Activated CD8-positive, alpha-beta memory T cell treated with anti-CD3 and anti-CD28 coated beads, Interleukin-2, amount 50 U/mL, for 1 hour (primary cell): Measurements from ENCODE around the gene BCAS1.
"Not testable (repeated sequence)": the region's sequence is repeated elsewhere in the genome, so short reads cannot be mapped to it uniquely, and the experiment has no call there.

Source experiments
- DNase-seq: peaks from one replicate; pipeline ENCODE4 v3.0.0-alpha.2; 2020; ENCODE audit errors: extremely low read depth

BCAS1 gene

DNA sequence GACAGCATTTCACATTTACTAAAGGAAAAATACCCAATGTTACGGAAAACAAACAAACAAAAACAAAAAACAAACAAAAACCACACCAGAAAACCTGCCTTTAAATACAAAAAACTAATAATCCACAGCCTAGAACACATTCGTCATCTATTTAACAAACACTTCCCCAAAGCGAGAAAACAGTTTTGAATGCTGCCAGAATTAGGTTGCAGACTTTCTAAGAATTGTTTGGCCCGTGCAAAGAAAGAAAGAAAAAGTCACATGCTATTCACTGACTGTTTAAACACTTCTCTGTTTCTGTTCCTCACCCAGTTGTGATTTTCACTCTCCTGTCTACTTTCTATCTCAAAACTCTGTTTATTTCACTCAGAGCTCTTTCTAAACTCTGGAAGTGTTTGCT, 52.5 kb downstream of the BCAS1 start:
- no peak for DNase-seq

DNA sequence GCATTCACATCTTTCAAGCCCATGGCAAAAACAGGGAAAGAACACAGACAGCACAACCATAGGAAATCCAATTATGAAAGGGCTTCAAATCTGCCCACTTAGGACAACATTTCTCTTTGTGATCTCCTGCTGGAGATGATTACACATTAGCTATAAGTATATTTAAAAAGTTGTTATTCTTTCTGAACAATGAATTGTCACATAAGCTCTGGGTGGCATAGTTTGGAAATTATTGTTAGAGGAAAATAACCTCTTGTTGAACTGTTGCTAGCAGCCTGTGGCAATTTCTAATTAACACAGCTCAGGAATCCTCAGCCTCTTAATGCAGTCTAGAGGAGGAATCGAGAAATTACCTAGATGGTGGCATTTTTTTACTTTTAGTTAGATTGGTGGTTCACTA, 54.9 kb downstream of the BCAS1 start:
- no peak for DNase-seq

DNA sequence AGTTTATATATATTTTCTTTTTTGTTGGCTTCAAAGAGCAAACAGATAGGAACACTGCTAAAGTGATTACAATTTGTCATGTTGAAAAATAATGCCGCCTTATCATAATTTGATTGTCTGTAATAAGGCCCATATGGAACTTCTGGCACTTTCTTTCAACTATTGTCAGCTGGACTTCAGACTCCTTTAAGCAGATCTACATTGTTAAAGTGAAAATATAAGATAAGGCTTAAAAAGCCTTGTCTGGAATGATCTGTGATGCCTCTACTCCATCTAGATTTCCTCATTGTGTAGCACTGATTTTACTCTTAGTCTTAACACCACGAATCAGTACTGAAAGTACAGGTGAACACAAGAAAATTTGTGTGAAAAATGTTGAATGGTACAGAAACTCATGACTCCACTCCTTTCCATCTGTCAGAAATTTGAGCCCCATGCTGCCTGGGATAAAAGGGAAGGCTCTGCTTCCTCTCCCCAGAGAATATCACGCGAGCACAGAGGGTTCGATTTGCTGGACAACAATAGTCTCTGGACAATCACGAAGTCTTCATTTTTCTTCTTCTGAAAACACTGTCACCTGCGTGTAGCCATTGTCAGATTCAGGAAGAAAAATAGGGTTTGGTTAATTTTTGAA, 56.0 kb downstream of the BCAS1 start:
- no peak for DNase-seq

DNA sequence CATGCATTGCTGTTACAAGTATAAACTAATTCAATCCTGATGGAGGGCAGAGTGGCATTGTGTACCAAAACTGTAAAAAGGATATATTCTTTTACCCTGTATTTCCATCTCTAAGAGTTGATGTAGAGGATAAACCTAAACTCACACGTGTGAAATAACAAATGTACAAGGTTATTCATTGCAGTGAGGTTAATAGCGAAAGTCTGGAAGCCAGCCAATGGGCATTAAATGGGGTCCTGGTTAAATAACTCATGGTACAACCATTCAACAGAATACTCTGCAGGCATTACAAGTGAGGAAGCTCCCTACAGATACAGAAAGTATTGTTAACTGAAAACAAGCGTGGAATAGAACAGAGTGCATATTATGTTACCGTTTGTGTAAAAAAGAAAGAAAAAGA, 56.9 kb downstream of the BCAS1 start:
- DNase-seq = no peak

DNA sequence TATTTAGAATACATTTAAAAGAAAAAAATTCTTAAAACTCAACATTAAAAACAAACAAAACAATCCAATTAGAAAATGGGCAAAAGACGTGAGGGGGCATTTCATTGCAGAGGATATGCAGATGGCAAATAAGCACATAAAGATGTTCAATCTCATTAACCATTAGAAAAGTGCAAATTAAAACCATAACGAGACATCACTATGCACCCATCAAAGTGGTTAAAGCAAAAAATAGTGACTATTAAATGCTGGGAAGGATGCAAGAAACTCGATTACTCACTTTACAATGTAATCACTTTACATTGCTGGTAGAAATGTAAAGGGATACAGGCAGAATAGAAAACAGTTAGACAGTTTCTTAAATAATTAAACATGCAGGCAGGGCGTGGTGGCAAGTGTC, 59.0 kb downstream of the BCAS1 start:
- no peak for DNase-seq

DNA sequence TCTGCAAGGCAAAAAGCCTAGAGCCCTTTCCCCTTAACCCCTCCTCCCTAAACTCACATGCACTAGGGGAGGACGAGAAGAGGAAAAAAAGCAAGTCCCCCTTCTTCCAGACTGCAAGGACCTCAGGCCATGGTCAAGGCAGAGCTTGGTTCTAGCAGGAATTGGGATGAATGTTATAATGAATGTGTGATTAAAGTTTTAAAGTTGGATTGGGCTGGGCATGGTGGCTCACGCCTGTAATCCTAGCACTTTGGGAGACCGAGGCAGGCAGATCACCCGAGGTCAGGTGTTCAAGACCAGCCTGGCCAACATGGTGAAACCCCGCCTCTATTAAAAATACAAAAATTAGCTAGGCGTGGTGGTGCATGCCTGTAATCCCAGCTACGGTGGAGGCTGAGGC, 64.2 kb downstream of the BCAS1 start:
- not testable (repeated sequence) for DNase-seq

DNA sequence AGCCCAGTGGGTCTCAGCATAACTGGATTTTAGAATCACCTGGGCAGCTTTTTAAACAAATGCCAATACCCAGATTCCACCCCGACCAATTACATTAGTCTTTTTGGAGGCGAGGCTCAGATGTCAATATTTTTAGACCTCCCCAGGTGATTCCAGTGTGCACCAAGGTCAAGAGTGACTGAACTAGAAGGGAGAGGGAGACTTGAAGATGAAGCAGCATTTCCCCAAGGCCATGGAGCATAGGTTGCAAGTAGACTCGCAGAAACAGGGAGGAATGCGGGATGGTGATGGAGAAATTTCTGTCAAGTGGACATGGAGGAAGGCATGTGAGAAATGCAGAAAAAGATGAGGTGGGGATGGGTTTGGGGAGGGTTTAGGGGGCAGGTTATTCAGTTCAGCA, 64.9 kb downstream of the BCAS1 start:
- DNase-seq = no peak

DNA sequence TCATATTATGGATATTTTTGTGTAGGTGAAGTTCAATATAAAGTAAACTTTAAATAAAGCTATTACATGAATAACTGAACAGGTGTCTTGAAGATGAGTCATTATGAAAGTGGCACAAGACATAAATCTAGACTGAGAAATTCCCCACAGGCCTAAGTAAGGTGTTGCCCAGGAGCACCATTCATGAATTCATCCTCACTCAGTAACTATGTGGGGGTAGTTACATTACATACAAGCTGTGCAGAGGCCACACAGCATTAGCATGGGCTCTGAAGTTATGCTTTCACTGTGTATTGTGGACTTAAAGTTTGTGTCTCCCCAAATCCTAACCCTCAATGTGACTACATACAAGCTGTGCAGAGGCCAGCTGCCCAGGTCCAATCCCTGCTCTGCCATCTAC, 65.9 kb downstream of the BCAS1 start:
- no peak for DNase-seq

DNA sequence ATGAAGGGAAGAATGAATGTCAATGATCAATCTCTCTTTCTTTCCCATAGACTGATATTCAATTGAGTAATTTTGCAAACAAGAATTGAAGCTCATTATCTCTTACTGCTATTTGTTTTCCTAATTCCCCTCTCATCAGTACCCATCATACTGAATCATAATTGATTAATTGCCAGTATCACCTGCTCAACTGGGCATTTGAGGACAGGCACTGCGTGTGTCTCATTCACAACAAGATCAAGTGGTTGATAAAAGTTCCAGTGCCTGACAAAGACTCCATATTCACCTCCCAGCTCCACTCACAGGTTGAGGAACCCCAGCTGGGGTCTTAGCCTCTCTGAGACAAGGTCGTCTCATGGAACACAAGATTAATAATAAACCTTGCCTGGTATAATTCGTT, 67.7 kb downstream of the BCAS1 start:
- DNase-seq = no peak

DNA sequence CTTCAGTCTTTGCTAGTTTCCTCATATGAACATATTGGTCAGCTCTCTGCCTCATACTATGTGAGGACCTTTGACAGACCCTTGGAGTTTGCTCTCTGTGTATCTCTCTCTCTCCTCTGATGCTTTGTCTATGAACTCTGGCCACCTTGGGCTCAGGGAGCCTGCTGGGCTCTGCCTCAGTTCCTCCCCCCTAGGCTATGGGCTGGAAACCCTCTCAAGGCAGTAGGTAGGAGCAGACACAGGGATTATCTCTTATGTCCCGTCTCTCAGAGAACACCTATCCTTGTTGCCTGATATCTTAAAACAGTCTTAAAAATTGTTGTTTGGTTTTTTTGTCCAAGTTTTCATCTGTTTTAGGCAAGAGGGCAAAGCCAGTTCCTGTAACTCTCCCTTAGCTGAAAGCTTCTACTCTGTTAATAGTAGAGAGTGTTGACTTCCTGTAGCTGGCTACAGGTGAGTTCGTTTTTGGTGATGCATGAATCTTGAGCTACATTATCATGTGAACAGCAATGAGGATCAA, 68.3 kb downstream of the BCAS1 start:
- no peak for DNase-seq

DNA sequence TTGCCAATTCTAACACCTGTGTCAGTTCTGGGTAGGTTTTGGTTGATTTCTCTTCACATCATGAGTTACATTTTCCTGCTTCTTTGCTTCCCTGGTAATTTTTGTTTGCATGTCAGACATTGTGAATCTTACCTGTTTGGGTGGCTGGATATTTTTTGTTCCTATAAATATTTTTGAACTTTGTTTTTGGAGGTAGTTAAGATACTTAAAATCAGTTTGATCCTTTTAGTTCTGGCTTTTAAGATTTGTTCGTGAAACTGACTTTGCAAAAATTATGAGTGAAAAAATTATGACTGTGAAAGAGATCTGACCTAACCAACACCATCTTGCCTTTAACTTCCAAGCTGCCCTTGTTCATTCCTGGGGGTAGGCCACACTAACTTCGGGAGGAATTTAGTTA, 69.5 kb downstream of the BCAS1 start:
- DNase-seq = no peak

DNA sequence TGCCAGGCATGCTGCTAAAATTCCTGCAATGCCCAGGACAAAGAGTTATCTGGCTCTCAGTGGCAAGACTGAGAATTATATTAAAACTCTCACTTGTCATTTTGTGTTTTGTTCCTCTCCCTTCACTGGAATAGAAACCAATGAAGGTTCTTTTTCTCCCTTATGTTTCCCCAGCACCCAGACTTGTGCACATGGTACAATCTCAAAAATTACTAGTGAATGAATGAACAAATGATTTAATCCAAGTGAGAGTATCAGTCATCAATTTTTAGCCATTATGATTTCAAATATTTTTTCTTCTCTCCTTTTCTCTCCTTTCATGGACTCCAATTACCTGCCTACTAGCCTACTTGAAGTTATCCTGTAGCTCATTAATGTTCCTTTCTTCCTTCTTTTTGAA, 70.1 kb downstream of the BCAS1 start:
- no peak for DNase-seq

DNA sequence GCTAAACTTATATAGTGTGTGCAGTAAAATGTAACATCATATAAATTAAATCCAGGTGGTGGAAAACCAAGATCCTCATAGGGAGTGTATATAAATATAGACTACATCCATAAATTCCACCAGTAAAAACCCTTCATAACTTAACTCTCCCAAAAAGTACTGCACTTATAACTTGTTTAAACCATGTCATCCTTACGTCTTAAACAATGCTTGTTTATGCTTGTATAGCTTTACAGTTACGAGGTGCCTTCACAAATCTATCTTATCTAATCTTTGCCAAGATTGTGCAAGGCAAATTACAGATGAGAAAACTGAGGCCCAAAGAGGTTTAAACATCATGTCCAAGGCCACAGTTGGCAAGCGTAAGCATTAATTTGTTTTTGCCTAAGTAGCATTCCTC, 71.3 kb downstream of the BCAS1 start:
- DNase-seq = no peak

DNA sequence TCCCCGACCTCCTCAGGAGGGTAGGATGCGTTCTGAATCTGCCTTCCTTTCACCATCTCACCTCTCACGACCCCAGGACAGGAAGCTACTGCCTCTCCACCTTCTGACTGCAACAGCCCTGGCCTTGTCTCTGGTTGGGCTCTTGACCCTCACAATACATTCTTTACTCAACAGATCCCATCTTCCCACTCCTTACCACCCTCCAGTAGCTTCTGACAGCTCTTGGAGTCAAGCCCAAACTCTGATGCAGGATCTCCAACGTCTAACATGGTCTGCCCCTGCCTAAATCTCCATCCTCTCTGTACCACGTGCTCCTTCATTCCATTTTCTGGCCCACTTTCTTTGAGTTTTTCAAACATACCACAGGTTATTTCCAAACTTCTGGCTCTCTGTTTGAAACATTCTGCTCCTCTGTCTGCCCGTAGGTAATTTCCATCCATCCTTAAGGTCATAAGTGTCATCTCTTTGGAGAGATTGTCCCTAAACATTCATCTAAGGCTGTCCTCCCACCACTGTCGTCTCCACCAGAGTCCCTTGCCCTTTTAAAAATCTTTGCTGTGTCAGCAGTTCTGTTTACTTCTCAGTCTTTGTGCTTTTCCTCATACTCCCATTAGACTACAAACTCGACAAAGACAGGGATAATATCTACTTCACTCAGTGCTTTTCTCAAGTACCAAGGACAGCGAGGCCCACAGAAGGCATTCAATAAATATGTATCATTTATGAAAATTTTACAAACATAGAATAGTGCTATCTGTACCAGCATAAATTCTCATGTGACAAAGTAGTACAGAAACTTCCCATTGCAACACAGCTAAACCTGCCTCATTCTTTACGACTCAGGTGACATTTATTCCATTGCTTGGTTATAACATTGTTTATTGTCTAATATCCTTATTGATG, 73.6 kb downstream of the BCAS1 start:
- no peak for DNase-seq

DNA sequence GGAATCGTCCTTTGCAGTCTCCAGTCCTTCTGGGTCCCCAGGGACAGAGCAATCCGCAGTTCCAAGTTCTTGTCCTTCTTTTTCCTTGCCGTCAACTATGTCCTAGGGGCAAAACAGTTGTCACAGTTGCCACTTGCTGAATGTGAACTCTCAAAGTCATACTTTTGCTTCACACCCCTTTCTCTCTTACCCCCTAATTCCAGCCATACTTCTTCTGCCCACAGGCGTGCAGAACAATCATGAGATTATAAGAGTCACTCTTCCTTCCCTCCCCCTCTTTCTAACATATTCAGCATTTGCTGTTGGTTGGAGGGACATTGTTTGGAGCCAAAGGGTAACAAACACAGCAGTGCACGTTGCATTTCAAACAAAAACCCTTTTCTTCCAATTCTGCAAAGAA, 74.4 kb downstream of the BCAS1 start:
- no peak for DNase-seq

DNA sequence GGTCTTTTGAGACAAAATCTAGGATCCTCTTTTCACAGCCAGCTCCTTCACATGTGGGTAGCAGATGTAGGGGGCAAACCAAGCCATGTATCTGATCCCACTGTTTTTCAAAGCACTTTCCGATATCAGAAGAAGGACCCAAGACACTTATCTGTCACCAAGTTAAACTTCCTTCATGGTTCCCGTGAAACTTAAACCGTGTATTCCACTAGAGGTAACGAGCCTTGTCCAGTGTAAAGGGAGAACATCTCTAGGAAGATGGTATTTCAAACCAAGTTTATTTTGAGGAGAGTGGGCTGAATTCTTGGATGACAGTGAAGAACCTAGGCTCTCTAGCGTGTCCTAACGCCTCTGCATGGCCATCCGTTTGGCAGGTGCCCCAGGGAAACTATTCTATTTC, 76.3 kb downstream of the BCAS1 start:
- DNase-seq = no peak

DNA sequence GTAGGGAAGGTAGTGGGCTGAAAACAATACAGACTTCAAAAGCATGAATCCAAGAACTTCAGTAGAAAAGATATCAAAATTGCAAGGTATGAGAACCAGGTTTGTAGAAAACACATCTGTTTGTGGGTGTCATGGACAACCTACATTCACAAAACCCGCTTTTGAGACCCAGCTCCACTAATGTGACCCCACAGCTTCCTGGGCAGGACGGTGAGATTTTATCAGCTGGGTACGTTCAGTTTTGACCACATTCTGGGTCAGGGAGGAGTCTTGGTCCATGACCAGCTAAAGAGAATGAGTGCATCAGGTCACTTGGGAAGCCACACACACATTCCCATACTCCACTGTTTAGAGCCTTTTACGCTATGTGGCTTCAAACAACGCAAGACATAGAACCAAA, 77.1 kb downstream of the BCAS1 start:
- no peak for DNase-seq

DNA sequence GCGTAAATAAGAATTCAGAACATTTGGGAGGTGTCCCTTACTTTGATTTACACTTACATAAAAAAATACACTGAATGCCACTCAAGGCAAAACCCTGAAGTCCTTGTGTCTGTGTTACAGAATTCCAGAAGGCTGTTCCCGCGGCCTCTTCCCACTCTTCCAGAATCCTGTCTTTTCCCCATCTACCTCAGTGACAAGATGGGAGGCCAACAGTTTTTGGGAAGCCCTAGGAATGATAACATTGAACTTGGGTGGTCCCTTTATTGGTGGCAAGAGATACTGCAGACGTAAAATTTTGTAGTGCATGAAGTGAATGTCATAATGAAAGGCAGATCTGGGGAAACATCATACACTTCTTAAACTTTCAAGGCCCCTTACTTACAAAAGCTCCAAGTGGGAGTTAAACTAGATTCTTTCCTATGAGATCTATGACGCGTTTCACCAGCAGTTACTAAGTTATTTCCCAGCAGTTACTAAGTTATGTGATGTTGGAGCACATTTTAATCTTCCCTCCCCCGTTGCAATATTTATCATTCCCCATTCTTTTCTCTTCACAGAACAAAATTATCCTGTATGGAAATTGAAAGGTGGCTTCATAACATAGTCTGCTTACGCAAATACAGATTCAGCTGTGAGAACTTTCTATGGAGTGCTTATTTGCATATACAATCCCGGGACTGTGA, 79.5 kb downstream of the BCAS1 start:
- DNase-seq = no peak

DNA sequence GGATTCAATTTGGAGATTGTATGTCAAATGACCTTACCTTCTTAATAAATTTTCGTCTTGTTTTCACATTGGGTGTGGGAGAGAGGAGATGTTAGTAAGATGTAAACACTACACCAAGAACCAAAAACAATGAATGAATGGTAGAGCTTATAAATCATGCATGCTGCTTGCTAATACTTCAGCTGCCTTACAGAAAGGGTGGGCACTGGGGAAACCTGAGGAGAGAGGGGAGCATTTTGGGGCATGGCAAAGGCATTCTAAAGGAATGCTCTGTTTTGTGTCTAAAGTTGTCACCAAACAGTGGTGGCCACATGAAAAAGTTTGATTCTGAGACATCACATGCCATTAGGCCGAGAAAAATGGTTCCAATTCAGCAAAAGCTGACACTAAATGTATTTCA, 80.4 kb downstream of the BCAS1 start:
- no peak for DNase-seq

DNA sequence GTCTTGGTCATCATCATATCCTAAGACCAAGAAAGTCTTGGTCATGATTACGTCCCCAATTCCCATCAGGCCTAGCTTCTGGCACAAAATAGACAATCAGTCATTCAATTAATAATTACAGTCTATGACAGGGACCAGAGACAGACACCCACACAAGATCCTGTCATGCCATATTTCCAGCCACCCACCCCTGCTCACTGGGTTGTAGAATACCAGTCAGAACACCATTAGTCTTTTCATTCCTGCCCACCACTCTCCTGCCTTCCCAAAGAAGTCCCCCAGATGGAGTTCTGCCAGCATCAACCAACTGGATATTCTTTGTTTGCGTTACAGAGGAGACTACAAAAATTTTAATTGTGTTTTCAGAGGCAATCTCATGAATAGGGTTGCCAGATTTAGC, 81.0 kb downstream of the BCAS1 start:
- no peak for DNase-seq

DNA sequence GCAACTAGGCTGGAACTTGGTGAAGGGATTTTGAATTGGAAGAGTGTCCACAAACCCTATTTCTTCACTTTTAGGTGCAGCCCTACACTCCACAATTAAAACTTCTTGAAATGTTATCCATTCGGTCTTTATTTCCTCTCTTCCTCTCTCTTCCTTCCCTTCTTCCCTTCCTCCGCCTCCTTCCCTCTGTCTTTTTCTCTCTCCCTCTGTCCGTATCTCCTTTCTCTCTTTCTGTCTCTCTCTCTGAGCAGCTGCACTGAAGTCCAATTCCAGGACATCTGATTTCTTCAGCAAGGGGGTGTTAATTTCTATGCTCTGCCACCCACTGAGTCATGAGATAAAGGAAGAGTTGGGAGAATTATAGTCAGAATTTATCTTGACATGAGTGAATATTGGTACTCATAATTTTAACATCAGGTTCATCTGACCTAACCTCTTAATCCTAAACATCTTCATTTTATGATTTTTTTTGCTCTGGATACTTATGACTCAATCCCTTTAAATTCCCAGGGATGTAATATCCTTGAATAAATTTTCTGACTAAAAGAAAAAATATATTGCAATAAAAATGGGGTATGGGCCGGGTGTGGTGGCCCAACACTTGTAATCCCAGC, 84.2 kb downstream of the BCAS1 start:
- DNase-seq = no peak

DNA sequence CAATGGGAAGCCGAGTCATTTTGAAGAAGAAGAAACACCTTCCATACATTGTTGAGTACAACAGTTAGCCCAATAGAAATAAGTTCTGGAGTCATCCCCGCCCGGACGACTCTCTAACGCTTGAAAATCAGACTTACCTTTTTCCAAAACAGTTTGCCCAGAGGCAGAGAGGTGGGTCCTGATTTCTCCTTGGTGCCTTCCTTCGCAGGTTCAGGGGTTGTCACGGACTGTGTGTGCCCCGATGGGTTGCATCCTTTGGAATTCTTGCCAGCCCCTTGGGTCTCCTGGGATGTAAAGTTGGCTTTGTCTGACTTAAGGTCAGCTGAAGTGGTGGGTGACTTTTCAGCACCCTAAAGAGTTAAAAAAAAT, 85.3 kb downstream of the BCAS1 start:
- no peak for DNase-seq
